GM21447 (cell line): ENCODE results near the gene DRAP1.
"Not testable (repeated sequence)": the region's sequence is repeated elsewhere in the genome, so short reads cannot be mapped to it uniquely, and the experiment has no call there.

Source experiments
- ATAC-seq: cut with Tn5 transposase; IDR thresholded peaks from one replicate; pipeline ENCODE4 v1.9.1; 2021; ENCODE audit not compliant: unreplicated experiment

The DRAP1 gene

GRCh38 chr11:65931773-65932557 lies 12.7 kb downstream of the DRAP1 start:
- ATAC-seq, result no peak

DNA sequence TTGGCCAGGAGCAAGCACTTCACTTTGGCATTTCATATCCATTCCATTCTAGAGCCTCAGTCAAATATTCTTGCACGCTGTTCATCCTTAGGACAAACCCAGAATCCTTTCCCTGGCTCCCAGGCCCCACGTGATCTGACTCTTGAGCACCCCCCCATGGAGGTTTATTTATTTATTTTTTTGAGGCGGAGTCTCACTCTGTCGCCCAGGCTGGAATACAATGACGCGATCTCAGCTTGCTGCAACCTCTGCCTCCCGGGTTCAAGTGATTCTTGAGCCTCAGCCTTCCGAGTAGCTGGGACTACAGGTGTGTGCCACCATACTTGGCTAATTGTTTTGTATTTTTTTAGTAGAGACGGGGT lies 13.3 kb downstream of the DRAP1 start:
- no peak for ATAC-seq

GRCh38 chr11:65934014-65934413 lies 14.8 kb downstream of the DRAP1 start:
- ATAC-seq, result no peak

- ATAC-seq, result no peak
Measured at GRCh38 chr11:65937766-65938165, 18.5 kb downstream of the DRAP1 start.

DNA sequence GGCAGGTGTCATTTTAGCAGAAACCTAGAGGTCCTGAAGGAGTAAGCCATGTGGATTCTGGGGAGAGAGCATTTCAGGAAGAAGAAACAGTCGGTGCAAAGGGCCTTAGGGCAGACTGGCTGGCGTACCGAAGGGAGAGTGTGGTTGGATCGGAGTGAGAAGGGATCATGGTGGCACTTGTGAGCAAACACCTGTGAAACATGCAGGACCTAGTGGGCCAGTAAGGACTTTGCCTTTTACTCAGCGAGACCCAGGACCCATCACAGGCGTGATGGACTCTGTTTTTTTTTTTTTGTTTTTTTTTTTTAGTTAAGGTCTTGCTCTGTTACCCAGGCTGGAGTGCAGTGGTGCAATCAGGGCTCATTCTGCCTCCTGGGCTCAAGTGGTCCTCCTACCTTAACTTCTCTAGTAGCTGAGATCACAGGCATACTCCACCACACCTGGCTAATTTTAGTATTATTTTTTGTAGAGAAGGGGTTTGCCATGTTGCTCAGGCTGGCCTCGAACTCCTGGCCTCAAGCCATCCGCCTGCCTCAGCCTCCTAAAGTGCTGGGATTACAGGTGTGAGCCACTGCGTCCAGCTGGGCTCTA lies 22.6 kb downstream of the DRAP1 start:
- no peak for ATAC-seq

GRCh38 chr11:65942531-65942930 lies 23.3 kb downstream of the DRAP1 start:
- ATAC-seq, result no peak

DNA sequence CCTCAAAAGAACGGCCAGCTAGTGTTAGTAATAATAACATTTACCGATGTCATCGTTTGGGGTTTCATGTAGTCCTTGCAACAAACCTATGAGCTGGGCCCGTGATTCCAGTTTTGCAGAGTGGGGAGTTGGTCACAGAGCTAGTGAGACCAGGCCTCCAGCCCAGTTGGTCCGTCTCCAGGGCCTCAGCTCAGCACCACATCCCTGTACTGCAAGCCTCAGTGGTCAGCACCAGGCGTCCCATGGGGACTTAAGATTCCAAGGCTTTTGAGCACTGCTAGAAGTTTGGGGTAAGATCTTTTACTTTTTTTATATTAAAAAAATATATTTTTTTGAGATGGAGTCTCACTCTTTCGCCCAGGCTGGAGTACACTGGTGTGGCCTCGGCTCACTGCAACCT lies 25.0 kb downstream of the DRAP1 start:
- no peak for ATAC-seq

GRCh38 chr11:65944767-65945166 lies 25.5 kb downstream of the DRAP1 start:
- ATAC-seq, result no peak

GRCh38 chr11:65945430-65945911 lies 26.2 kb downstream of the DRAP1 start, which contains the start of gene TSGA10IP:
Gene TSGA10IP (plus strand): TSS chr11:65945480. CDS start chr11:65945676, 196 bp downstream.
- no peak for ATAC-seq

- no peak for ATAC-seq
Measured at GRCh38 chr11:65945941-65946558, 26.8 kb downstream of the DRAP1 start.

GRCh38 chr11:65946655-65947054 lies 27.4 kb downstream of the DRAP1 start:
- ATAC-seq, result no peak

DNA sequence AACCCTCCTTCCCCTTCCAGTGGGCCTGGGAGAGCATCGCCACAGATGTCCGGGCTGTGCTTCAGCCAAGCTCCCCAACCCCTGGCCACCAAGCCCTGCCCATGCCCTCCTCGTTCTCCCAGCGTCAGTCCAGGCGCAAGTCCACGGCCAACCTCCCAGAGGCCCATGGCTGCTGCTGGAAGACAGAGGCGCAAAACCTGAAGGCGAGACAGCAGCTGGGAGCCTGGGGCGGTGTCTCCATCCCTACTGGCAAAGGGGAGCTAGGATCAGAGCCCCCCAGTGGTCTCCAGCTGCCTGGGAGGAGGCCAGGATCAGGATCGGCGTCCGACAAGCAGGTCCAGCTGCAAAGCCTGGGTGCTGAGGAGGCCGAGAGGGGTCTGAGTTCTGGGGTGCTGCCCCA lies 27.9 kb downstream of the DRAP1 start:
- no peak for ATAC-seq

GRCh38 chr11:65947603-65948125 lies 28.4 kb downstream of the DRAP1 start:
- no peak for ATAC-seq

- ATAC-seq, result not testable (repeated sequence)
Measured at GRCh38 chr11:65950711-65951110, 31.5 kb downstream of the DRAP1 start.

GRCh38 chr11:65951641-65952040 lies 32.4 kb downstream of the DRAP1 start:
- ATAC-seq, result not testable (repeated sequence)

DNA sequence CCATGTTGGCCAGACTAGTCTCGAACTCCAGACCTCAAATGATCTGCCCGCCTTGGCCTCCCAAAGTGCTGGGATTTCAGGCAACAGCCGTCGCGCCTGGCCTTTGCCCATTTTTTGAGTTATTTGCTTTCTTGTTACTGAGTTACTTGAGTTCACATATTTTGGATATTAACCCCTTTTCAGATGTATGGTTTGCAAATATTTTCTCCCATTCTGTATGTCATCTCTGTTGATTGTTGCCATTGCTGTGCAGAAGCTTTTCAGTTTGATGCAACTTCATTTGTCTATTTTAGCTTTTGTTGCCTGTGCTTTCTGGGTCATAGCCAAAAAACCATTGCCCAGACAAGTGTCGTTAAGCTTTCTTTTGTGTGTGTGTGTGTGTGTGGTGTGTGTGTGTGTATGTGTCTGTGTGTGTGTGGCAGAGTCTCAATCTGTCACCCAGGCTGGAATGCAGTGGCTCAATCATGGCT lies 32.9 kb downstream of the DRAP1 start:
- ATAC-seq, result no peak

DNA sequence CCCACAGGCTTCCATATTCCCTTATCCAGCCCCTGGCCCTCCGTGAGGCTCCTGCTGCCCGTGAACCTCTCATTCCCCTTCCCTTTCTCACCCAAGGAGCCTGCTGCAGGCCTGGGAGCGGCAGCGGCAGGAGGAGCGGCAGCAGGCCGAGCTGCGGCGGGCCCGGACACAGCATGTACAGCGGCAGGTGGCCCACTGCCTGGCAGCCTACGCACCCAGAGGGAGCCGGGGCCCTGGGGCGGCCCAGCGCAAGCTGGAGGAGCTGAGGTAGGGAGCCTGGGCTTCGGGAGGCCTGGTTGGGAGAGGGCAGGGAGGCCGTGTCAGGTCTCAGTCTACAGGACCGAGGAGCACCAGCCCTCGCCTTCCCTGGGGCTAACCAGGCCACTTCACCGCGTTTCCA lies 34.2 kb downstream of the DRAP1 start:
- ATAC-seq, result no peak

DNA sequence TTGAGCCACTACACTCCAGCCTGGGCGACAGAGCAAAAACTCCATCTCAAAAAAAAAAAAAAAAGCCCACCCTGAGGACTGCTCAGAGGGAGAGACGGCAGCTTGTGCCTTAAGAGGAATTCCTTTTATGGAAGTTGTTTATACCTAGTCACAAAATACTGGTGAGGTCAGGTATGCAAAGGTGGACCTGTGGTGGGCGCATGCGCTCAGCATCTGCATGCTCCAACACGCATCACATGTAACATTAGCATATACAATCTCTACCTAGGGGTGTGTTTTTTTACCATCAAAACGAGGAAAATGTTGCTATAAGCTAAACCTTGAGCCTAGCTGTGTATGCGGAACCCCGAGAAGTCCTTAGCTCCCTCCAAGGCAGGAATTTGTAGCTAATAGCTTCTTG lies 35.5 kb downstream of the DRAP1 start:
- ATAC-seq, result no peak

- no peak for ATAC-seq
Measured at GRCh38 chr11:65958291-65958690, 39.1 kb downstream of the DRAP1 start.

DNA sequence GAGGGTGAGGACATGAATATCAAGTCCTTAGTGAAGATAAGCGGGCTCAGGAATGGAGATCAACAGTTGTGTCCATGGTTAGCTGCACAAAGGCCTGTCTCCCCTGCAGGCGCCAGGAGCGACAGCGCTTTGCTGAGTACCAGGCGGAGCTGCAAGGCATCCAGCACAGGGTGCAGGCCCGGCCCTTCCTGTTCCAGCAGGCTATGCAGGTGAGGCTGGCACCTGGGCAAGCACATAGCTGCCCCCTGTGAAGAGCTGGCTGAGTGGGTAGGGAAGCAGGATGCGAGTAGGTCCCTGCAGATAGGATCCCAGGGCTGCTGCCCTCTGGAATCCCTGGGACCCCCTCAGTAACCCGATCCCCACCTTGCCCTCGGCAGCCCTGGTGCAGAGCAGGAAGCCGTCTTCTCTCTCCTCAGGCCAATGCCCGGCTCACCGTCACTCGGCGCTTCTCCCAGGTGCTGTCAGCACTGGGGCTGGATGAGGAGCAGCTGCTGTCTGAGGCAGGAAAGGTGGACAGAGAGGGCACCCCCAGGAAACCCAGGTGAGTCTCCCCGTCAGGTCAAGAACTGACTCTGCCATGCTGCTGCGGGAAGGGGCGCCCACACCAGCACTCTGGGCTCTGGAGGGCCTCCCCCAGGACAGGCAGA lies 39.7 kb downstream of the DRAP1 start:
- ATAC-seq, result no peak

GRCh38 chr11:65960824-65961266 lies 41.6 kb downstream of the DRAP1 start:
- no peak for ATAC-seq
